NCI-H526 treated with DMSO at 0.1 percent for 48 hours (cell line): ENCODE data around the gene AGMO.

ENCODE experiments used
- DNase-seq: peaks from one replicate; lab custom pipeline; 2025; lab: John Stamatoyannopoulos, UW

Gene AGMO

DNA sequence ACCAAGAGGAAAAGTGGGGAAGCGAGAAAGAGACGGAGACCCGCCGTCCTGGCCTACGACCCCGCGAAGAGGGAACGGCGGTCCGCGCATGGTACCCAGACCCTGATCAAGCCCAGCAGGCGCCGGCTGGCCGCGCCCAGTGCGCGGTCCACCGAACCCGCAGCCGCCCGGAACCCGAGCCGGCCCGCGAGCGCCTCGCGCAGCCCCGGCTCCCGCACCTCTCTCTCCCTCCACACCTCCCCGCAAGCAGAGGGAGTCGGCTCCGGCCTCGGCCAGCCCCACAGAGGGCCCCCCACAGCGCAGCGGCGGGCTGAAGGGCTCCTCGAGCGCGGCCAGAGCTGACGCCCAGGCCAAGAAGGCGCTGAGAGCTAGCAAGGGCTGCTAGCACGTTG is 164.7 kb downstream of the AGMO start:
- no peak for DNase-seq

DNA sequence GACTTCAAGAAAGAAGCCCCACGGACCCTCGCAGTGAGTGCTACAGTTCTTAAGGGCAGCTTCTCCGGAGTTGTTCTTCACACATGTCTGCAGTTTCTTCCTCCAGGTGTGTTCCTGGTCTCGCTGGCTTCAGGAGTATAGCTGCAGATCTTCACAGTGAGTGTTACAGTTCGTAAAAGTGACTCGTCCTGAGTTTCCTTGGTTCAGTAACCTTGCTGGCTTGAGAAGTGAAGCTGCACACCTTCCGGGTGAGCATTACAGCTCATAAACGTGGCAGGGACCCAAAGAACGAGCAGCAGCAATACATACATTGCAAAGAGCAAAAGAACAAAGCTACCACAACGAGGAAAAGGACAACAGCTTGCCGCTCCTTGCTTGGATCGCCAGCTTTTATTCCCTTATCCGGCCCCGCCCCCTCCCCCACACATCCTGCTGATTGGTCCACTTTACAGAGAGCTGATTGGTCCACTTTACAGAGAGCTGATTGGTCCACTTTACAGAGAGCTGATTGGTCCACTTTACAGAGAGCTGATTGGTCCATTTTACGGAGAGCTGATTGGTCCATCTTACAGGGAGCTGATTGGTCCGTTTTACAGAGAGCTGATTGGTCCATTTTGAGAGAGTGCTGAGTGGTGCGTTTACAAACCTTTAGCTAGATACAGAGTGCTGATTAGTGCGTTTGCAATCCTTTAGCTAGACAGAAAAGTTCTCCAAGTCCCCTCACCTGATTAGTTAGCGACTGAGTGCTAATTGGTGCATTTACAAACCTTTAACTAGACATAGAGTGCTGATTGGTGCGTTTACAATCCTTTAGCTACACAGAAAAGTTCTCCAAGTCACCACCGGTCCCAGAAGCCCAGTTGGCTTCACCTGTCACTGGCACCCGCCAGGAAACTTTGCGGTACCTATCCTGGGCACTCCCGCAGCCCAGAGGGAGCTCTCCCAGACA is 165.3 kb downstream of the AGMO start:
- no peak for DNase-seq

DNA sequence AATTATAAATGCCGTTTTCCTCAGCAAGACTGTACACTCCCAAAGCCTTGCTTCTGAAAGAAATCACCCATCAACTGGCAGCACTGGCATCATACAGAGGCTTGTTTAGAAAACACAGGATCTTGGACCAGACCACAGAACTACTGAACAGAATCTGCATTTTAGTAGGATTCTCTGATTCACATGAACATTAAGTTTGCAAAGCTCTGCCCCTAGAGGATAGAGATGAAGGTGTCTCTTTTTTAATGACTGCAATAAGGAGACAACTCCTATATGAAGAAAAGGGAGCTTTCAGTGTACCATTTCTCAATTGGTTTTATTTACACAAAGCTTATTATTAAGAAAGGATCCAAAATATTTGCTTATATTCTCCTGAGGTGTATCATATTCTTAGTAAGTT is 172.7 kb downstream of the AGMO start:
- no peak for DNase-seq

DNA sequence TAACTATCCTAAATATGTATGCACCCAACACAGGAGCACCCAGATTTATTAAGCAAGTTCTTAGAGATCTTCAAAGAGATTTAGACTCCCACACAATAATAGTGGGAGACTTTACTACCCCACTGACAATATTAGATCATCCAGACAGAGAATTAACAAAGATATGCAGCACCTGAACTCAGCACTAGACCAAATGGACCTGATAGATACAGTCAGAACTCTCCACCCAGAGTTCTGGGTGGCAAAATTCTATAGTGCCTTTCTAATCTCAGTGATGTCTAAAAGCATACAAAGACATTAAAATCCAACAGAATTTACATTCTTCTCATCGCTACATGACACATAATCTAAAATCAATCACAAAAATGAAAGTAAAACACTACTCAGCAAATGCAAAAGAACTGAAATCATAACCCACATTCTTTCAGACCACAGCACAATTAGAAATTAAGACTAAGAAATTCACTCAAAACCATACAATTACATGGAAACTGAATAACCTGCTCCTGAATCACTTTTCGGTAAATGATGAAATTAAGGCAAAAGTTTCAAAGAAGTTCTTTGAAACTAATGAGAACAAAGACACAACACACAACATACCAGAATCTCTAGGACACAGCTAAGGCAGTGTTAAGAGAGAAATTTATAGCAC is 183.2 kb downstream of the AGMO start:
- no peak for DNase-seq

DNA sequence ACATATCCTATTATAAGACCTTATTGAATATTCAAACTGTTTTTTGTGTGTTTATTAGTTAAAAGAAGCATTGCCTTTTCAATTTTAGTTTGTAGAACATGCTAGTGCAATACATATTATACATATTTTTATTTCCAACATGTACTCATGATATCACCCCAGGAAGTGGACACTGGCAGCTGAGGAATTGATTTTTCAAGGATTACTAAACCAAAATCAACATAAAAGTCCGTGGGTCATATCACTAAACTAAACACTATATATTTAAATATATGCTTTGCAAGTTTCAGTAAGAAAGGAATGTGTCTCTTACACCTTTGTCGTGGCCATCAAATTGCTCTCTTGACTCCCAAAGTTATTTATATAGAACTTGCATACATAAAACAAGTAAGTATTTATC is 185.2 kb downstream of the AGMO start:
- no peak for DNase-seq

DNA sequence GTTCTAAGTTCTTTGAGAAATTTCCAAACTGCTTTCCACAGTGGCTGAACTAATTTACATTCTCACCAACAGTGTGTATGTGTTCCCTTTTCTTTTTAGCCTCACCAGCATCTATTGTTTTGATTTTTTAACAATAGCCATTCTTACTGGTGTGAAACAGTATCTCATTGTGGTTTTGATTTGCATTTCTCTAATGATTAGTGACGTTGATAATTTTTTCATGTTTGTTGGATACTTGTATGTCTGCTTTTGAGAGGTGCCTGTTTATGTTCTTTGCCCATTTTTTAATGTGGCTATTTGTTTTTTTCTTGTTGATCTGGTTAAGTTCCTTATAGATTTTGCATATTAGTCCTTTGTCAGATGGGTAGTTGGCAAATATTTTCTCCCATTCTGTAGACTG is 191.4 kb downstream of the AGMO start:
- no peak for DNase-seq

DNA sequence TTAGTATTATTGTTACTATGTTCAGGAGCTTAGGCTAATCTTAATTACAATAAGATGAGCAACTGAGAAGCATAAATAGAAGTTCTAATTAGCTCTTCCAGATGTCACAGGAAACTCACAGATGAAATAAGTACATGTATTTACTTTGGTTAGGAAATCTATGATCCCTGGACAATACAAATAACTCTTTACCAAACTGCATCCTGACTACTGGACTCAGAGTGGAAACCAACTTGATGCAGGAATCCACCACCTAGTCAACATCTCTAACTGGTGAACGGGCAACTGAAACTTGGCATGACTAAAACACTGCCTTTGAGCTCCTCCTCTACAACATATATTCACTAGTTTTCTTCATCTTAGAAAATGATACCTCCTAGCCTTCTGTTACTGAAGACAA is 193.2 kb downstream of the AGMO start:
- no peak for DNase-seq

DNA sequence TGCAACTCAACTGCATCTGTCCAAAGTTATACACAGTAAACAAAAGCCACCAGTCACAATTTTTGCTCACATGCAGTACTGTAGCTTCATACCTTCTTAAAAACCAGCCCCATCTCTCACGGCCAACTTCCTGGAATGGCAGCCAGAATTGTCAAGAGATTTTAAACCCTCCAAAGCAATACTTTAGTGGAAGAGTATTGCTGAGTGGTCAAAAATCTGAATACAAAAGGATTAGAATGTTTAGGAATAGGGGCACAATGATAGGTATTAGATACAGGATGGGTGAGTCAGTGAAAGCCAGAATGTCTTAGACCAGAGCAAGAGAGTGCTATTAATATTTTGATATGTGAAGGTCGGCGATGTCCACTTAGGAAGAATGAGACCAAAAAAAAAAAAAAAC is 193.9 kb downstream of the AGMO start:
- no peak for DNase-seq

DNA sequence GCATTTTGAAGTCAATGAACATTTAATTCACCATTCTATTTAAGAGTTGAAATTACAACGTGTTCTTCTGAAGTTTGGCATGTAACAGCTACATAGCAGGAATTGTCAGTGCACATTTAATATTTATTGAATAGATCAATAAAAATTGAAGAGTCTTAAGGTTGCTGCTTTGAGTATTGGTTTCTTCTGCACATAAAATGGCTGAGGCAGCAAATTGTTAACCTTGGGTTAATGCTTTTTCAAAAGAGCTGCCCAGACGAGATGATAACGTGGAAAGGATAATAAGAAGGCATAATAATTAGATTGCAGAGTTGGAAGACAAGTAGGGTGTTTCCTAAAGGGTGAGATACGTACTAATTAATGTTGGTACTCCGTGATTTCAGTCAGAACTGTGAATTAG is 203.7 kb downstream of the AGMO start:
- no peak for DNase-seq

DNA sequence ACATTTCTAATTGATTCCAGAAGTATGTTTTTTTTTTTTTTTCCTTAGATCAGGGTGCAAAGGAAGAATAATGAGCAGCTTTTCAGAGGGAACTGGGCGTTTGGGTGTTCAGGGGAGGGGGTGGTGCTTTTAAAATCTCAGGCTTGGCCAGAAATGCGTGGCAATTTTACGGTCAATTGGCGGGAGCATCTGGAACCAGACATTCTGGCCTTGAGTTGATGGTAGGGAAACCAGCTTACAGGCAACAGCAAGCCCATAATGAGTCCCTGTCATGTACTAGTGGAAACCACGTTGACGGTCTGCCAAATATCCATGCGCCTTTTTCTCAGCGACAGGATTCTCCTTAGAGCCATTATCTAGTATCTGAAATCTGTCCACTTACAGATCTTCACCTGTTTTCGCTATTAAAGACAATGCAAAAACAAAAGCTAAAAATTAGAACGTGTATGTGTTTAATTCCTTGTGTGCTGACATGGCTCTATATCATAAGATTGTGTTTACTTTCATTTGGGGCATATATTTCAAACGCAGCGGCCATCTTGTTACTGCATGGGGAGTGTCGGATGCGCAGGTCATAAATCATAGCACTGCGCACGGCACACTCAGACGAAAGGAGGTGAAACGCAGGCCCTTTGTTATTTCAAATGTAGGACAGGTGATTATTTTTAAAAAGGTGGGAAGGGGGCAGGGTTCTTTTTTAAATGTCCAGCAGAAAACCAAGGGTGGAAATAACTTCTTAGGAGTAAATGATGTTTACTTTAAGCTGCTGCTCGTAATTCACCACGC is 209.2 kb downstream of the AGMO start:
- DNase-seq = no peak

DNA sequence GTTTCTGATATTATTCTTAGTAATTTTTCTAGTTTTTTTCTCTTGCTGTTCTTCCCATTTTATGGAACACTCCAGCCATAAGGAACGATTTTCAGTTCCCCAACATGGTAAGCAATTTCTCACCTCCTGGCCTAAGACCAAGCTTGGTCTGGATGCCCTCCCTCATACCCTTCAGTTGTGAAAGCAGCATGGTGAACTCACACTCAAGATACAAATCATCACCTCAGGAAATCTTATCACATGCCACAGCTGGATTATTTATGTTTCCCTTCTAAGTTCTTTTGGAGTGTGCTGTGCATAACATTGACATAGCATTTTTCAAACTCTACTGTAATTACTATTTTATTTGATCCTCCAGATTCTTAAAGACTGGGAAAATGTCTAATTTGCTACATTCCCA is 216.6 kb downstream of the AGMO start:
- DNase-seq = no peak

DNA sequence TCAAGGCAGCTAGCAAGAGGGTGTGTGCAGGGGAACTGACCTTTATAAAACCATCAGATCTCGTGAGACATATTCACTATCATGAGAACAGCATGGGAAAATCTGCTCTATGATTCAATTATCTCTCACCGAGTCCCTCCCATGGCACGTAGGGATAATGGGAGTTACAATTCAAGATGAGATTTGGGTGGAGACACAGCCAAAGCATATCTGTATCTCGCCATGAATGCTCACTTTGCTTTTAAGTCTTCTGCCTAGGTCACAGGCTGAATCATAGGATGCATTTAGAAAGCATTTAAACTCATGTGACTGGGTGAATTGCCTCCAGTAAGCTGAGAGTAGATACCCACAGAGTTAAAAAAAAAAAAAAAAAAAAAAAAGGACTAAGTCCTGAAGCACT is 220.0 kb downstream of the AGMO start:
- no peak for DNase-seq

DNA sequence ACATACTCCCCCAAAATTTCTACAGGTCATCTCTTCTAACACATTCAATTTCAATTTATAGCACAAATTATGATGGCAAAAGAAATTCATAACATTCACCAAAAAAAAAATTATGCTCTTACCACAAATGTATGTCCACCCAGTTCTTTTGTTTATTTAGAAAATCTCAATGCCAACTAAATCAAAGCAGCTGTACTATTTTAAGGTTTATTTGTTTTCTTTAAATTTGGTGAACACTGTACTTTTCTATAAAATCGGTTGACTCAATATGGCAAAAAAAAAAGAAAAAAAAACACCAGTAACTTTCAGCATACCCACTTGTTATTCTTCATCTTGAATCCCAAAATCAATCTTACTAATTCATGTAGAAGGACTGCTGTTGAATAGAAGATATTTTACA is 225.7 kb downstream of the AGMO start:
- DNase-seq = no peak

DNA sequence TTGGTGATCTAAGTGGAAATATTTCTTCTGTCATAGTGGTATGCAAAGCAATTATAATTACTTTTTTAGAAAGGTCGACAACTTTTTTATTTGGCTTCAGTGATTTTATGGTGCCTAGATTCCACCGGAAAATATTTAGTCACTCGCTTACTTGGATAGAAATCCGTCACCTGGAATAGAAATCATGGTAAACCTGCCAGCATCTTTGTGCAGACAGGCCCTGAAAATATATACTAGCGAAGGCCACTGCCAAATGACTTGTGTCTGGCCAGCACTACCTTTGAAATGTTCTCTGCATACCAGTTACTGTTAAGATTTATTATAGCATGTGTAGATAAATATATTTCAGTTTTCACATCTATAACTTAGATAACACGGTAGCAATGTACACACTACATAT is 226.4 kb downstream of the AGMO start:
- no peak for DNase-seq

DNA sequence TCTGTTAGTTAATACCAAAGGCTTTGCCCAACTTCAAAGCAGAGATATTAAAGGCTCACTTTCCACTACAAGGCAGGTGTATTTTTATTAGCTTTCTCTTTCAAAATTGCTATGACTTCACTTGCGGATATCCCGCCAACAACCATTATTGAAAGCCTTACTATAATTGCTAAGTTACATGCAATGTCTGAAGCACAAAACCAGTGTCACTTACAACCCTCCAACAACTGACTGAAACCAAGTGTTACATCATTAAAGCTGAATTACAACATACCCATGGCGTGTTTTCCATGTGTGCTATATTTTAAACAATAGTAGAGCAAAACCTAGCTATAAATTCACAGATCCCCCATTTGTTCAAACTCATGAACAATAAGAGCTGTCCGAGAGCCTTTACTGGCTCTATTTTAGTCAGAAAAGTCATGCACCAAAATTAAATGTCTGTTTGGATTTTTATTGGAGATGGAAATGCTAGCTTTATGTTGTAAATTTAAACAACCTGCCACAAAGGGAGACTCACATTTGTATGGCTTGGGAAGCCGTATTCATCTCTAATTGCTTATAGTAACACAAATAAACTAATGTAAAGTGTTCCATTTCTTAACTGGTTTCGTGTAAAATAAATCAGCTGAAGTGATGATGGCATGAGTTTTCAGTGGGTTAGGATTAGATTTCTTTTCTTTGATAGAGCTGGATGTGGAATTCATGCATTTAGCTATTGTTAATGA is 227.1 kb downstream of the AGMO start:
- no peak for DNase-seq

DNA sequence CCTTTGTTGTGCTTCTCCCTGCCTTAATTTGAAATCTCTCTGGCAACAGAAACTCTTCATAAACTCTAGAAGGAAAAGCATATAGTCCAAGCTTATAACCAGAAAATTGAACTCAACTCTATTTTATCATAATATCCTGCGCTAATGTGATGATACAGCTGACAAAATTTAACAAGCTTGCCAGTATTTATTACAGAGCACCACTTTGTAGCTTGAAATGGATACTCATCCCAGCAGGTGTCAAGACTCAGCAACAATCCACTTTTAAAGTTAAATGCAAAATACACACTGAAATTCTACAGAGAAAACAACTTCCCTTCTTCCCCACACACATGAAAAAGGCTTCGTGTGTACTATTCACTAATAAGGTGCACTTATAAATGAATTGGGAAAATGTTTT is 228.9 kb downstream of the AGMO start:
- no peak for DNase-seq

DNA sequence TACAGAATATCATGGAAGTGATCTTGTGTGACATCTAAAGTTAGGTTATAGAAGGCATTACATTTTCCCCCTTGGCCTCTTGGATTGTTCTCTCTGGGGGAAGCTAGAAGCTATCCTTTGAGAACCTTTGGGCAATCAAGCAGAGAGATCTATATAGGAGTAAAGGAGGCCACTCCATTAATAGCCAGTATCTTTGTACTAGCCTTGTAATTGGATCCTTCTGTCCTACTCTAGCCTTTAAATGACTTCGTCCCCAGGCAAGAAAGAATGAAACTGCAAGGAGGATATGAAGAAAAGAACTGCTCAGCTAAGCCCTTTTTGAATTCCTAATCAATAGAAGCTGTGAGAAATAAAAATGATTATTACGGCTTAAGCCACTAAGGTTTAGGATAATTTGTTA is 230.9 kb downstream of the AGMO start:
- DNase-seq = no peak

DNA sequence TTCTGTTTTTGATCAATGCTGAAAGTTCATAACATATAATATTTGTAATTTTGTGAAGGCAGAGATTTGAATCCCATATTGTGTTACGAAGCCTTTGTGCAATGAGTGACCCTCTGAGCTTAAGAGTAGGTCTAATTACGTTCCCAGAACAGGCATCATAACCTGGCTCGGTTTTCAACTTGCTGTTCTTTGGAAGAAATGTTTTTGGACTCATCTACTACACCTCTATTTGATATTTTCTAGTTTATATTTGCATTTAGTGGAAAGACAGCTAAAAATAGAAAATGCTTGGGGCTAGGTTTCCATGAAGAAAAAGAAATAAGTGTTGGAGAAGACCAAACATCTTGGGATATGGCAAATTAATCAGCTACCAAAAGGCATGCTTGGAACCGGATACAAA is 234.8 kb downstream of the AGMO start:
- no peak for DNase-seq

DNA sequence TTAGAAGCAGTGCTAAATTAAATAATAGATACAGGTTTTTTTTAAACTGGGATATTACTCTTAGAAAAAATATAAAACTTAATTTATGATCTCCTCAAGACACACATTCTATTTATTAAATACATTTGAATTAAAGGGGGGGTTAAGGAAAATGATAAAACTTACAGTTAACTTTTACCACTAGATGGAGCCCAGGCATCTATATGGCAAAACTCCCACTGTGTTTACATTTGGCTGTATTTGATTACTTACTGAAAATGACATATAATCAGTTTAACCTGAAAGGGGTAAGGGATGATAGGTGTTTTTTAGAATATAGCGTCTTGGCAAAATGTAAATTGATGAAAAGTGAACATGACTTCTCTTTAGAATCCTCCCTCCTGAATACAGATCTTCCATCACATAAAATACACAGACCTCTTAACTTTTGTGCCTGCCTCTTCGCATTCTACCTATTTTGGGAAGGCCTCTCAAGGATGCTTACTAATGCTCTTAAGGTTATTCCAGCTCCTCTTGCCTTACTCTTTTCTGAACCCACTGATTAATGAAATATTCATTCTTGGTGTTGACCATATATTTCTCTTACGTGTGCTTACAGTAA is 235.7 kb downstream of the AGMO start:
- DNase-seq = no peak

DNA sequence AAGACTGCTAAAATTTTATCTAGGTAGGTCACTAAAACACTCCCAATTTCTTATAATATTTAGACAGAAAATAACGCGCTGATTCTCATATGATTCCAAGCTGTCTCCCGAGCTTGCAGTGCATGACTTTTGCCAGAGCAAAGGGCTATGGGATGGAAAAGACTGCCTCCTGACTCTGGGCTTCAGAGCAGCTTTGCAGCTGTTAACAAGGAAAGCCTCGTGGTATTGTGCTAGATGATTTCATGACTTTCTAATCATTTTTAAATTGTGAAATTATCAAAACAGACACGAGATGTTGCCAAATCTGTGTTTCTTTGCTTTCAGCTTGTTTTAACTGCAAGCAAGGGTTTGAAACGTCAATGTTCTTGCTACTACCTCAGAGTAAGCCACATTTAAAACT is 238.3 kb downstream of the AGMO start:
- DNase-seq = no peak

DNA sequence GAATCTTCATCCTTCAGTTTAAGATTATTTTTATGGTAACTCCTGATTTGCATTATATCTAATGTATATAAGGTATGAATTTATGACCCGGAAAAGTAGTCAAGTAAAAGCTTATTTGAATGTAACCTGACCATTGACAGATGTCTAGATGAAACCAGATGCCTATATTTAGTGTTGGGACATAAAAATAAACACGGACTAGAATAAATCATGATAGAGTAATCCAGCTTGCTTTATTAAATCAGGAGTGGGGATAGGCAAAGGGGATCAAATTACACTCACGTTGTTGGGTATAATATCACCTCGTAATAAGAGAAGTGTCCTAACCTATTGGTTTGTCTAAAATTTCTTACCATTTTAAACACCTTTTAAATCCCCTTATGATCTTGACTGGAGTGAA is 244.6 kb downstream of the AGMO start:
- peak; percentile 71 for DNase-seq

DNA sequence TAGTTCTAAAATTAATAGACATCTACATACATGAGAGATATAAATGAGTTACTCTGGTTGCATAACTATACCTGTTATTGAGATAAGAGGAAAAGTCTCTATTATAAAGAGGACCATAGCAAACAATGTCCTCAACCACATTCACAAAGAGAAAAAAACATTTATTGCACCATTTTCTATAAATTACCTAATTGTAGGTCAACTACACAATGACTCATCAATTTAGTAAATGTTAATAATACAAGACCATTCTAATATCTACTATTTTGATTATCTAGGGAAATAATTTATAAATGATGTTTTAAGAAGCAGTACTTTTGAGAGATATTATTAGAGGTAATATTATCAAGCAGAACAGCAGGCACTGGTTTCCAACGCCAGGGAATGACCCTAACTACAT is 246.1 kb downstream of the AGMO start:
- no peak for DNase-seq
